ENCODE measurements around the gene TCL1A.
"Not testable (repeated sequence)": the region's sequence is repeated elsewhere in the genome, so short reads cannot be mapped to it uniquely, and the experiment has no call there.

Gene TCL1A

DNA sequence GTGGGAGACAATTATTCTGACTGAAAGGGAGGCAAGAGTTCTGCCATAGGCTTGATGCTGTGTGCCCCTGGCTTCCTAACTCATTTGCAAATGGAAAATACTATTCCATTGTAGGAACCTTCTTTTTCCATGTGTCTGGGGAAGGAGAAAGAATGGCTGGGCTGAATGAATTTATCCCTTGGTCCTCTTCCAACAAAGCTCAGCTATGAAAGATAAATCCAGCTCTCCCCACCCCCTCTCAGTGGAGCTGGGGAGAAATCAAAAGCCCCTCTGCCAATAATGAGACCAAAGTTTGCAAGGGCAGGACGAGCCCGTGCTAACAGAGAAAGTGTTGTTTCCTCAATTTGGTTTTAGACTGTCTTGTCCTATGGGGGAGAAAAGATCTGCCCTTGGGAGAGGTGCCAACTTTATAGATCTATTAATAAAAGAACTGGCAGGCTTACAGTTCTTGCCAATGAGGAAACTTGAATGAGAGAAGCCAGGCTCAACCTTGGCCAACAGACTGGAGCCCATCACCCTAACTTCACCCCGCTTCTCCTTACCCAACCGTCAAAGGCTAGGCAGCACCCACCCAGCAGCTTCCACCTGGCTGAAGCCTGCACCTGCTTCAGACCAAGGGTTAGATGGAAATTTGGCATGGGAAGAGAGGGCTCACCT, 36.6 kb downstream of the TCL1A start:
- no peak for DNase-seq (ENCODE audit: low read depth)

DNA sequence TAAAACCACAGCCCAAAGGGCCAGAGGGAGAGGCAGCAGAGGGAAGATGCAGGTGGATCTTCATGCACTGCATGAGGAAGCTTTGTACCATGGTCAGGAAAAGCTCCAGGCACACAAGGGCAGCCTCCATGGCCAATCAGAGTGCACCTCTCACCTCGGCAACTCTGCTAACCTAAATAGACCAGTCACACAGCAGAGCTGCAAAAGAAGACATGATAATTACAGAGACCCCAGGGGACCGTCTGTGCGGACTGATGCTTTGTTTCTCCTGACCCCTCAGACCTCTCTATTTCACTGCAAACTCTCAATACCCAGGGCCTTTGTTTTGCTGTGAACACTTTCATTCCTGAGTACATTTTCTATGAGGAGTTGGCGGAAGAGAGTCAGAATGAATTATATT, 38.4 kb downstream of the TCL1A start:
- no peak for DNase-seq (ENCODE audit: low read depth)

DNA sequence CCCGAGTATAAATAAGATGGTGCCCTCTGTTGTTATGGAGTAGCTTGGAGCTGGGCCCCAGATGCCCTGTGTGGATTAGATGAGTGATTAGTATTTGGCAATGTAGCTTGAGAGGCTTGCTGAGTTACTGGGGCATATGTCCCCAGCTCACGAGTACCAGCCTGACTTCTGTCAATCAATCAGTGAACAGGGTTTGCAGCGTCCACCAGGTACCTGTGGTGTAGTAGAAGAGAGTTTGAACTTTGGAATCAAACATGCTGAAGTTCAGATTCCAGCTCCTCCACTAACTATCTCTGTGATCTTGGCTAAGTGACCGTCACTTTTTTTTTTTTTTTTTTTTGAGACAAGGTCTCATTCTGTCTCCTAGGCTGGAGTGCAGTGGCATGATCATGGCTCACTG, 39.3 kb downstream of the TCL1A start:
- DNase-seq (ENCODE audit: low read depth), result no peak

DNA sequence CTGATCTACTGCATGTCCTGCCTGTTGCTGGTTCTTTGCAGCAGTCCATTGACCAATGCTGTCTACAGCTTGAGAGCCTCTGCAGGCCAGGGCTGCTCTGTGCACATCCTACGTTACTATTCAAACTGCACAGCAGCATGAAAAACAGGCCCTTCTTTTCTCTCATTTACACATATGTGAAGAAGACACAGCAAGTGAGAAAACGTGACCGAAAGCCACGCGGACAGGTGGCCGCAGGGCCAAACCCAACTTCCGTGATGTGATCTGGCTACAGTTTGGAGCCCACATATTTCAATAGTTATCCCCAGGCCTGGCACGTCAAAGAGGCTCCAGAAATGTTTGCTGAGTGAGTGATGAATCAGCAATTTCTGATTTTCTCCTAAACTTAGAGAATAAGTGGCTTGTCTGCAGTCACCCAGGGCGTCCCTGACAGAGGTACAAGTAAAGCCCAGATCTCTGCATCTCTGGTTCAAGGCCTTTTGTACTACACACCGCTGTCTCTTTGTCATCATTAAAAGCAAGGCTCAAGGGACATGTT, 45.6 kb downstream of the TCL1A start:
- DNase-seq (ENCODE audit: low read depth), result no peak

DNA sequence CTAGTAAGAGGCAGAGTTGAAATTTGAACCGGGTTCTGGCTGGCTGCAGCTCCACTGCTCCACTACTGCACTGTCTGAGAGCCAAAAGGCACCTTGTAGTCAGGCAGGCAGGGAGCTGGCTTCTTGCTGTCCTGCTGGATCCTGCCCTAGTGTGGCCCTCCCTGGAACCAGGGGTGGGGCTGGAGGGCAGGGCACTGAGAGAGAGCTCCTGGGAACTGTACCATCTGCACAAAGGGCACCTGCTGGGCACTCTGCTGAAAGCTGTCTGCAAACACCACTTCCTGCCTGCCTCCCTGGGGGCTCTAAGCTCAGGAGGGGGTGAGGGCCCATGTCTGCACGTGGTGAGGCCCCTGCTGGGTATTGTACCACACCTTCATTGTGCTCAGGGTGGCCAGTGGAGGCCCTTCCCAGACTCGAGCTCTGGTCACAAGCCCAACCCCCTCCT, 46.7 kb downstream of the TCL1A start:
- DNase-seq (ENCODE audit: low read depth), result no peak

DNA sequence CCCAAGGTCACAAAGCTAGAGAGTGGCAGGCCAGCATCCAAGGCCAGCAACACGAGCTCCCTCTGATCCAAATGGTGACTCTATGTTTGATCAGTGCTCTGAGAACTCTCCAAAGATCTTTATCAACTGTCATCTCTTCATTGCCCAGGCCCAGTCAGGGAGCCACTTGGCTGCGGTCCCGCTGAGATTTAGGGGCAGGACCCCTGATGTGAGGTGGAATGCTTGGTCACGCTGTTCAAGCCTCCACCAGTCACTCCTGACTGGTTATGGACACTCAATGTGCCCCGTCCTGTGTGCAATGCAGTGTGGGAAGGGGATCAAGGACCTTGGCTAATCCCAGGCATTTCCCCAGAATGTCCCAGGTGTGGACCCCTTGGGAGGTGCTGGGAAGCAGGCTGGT, 47.5 kb downstream of the TCL1A start:
- DNase-seq (ENCODE audit: low read depth), result no peak

DNA sequence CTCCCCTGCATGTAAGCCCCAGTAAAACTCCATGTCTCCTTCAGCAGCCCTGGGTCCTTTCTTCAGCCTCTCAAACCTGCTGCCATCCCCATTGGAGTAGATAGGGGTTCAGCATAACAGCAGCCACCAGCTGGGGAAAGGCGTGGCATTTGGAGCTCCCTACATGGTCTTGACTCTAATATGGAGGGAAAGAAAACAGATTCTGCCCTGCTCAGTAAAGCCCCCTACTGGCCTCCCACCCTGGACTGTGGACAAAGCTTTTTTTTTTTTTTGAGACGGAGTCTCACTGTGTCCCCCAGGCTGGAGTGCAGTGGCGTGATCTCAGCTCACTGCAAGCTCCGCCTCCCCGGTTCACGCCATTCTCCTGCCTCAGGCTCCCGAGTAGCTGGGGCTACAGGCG, 48.4 kb downstream of the TCL1A start:
- not testable (repeated sequence) for DNase-seq (ENCODE audit: low read depth)

DNA sequence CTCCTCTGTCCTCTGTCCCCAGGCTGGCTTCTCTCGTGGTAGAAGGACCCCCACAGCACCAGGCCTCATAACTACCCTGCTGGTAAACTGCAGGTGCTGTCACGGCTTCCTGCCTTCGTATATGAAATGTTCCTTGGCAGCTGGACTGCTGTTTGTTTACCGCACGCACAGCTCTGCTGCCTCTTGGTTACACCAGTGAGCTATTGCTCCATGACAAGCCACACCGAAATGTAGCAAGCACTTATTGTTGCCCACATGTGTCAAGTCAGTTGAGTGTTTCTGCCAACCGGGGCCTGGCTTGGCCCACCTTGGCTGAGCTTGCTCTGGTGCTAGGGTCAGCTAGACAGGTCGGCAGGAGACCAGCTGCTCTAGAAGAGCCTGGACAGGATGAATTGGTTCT, 49.4 kb downstream of the TCL1A start:
- no peak for DNase-seq (ENCODE audit: low read depth)

DNA sequence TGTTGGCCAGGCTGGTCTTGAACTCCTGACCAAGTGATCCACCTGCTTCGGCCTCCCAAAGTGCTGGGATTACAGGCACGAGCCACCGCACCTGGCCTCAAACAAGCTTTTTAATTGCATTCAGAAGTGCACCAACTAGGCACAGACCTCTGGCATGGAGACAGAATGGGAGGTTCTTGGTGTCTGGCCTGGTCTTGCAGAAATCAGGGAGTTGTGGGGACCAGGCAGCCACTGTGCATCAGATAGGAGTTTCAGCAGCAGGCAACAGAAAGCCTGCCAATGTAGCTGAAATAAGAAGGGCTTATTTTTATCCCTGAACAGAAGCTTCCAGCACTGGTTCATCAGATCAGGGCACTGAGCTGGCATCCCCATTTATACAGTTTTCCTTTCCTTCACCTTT, 49.9 kb downstream of the TCL1A start:
- no peak for DNase-seq (ENCODE audit: low read depth)

DNA sequence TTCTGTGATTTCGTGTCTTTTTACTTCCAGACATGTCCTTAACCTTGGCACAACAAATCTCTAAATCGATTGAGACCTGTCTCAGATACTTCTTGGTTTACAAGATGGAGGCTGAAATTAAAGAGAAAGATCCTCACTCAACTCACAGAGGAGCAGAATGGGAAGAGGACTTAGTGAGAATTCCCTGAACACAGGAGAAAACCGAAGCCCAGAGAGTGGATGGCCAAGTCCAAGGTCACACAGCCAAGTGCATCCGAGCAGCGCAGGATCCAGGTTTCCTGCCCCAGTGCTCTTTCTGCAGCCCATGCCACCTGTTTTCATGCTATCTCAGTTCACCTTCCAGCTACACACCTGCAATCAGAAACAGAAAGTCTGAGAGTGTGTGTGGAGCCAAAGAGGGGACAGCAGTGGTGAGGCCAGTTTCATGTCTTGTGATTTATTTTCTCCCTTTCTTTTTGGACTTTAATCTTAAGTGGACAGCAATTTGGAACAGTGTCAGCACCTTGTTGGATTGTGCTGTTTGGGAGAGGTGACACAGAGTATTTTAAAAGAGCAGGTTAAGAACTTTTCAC, 50.6 kb downstream of the TCL1A start:
- no peak for DNase-seq (ENCODE audit: low read depth)

DNA sequence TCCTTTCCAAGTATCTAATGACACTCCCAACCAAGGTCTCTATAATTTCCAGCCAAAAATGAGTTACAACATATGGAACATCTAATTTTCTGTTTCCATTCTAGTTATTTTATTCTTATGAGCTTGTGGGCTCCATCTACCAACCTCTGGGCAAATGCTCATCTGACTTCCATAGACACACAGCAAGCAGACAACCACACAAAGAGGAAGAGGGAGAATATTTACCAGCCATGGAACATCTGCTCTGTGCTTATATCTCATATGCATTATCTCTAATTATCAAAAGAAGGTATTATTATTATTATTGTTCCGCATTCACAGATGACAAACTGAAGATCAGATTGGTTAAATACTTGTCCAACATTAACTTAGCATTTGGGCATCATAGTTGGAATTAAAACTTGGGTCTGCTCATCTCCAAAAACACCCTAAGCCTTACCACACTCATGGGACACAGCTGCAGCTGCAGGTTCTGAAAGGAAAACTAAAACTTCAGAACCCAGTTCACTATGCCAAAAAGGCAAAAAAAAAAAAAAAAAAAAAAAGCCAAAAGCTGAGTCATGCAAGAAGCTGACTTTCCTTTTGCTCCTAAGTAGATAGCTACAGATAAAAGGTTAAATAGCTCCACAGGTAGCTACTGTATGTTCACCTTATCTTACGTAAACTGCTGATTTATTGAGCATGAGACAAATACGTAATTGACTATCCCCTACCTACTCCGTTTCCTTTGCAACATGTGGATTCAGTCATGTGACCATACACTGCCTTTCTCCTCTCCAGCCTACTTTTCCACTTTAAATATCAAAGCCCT, 51.3 kb downstream of the TCL1A start:
- DNase-seq (ENCODE audit: low read depth), result no peak

DNA sequence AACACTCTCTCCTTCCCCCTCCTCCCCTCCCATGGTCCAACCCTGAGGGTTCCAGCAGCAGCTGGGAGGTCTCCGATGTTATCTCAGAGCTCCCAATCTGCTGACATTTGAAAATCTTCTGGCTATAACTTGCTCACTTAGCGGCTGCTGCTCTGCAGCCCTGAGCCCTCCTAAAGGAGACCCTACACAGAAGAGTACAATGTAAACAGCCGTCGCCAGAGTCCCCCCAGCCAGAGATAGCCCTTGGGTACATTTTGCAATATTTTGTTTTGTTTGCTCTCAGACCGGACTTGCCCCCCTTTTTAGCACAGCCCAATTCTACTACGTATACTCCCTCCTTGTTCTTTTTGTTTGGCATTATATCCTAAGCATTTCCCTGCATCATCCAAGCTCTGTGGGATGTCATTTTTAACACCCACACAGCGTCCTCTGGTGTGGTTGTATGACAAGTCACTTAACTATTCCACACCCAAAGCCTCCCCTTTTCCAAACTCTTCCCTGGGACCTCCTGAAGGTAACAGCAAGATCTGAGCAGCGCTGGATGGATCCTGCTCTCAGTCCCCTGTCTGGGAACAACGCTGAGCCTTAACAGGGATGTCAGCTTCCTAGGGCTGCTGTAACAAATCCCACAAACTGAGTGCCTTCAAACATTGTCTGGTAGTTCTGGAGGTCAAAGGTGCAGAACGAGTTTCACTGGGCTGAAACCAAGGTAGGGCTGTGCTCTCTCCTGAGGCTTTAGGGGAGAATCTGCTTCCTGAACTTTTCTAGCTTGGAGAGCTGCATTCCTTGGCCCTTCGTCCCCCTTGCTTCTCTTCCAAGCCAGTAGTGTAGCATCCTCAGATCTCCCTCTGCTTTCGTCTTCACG, 53.0 kb downstream of the TCL1A start:
- DNase-seq (ENCODE audit: low read depth), result no peak

DNA sequence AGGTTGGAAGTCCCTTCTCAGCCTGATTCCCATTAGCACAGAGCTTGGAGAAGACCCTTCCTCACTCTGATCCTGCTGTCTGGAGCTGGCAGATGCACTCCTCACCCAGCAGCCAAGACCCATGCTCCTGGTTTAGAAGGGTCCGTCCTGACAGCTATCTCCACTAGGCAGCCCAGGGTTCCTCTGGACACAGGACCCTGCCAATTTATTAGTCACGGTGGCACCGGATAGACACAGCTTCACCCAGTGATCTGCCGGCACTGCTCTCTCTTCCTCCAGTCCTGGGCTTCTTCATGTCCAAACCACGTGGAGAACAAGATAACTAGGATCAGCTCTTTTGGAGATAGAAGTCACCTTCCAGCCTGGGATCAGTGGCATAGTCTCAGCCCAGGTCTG, 53.9 kb downstream of the TCL1A start:
- no peak for DNase-seq (ENCODE audit: low read depth)
